ENCODE measurements around the gene OTOP2. TPM values are rescaled to one million over a fixed set of nuclear protein-coding genes. Genes with fewer than 3 reads are reported as not detected.

Gene OTOP2
- total RNA-seq, 1 experiment from 2014 or later = not detected

DNA sequence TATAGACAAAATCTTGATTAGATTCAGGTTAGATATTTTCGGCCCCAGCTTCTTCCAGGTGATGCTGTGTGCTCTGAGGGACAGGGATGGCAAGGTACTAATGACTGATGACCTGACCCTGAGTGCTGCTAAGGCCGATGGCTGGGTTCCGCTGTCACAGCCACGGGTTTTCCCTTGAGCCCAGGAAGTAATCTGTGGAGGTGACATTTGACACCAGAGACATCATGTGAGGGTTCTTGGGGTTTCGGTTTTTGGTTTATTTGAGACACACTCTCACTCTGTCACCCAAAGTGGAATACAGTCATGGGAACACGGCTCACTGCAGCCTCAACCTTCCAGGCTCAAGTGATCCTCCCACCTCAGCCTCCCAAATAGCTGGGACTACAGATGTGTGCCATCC, 21.5 kb downstream of the OTOP2 start:
- no TSS peak for BruUV-seq (replicated peaks)
- Histone ChIP-seq H3K9me3 (ENCODE audit: low read depth, low read length, poor library complexity, severe bottlenecking) (no peaks in the 10 kb centered on the region), H3K27ac (ENCODE audit: low read depth, low read length, poor library complexity, severe bottlenecking) (no peak overlapping the region), H3K27me3 (replicated peaks; ENCODE audit: insufficient read depth, low read depth, low read length, poor library complexity) (peaks cover 87% of the 10 kb centered on the region), H3K4me3 (ENCODE audit: low read depth, low read length, poor library complexity, severe bottlenecking) (no peak overlapping the region), H3K36me3 (ENCODE audit: insufficient read depth, low read length, poor library complexity, severe bottlenecking) (no peaks in the 10 kb centered on the region), H3K4me1 (ENCODE audit: insufficient read depth, low read length, poor library complexity, severe bottlenecking) (no peaks in the 10 kb centered on the region)
- CTCF ChIA-PET = no interaction called here
- intact Hi-C loops (cut with micrococcal nuclease; ENCODE audit: unreplicated experiment) = no loop called here
- POLR2A ChIA-PET (ENCODE audit: low non-redundant PET) = no interaction called here
- no peak for DNase-seq (ENCODE audit: low spot score)
- TF ChIP-seq, protein P1, sequence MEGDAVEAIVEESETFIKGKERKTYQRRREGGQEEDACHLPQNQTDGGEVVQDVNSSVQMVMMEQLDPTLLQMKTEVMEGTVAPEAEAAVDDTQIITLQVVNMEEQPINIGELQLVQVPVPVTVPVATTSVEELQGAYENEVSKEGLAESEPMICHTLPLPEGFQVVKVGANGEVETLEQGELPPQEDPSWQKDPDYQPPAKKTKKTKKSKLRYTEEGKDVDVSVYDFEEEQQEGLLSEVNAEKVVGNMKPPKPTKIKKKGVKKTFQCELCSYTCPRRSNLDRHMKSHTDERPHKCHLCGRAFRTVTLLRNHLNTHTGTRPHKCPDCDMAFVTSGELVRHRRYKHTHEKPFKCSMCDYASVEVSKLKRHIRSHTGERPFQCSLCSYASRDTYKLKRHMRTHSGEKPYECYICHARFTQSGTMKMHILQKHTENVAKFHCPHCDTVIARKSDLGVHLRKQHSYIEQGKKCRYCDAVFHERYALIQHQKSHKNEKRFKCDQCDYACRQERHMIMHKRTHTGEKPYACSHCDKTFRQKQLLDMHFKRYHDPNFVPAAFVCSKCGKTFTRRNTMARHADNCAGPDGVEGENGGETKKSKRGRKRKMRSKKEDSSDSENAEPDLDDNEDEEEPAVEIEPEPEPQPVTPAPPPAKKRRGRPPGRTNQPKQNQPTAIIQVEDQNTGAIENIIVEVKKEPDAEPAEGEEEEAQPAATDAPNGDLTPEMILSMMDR (conservative IDR thresholded peaks at IDR 0.05; ENCODE audit: low read depth, low read length) = no peak
- TF ChIP-seq EZH2 (IDR thresholded peaks at IDR 0.05; ENCODE audit: borderline replicate concordance, low read depth, low read length, poor library complexity, severe bottlenecking) = no peak

DNA sequence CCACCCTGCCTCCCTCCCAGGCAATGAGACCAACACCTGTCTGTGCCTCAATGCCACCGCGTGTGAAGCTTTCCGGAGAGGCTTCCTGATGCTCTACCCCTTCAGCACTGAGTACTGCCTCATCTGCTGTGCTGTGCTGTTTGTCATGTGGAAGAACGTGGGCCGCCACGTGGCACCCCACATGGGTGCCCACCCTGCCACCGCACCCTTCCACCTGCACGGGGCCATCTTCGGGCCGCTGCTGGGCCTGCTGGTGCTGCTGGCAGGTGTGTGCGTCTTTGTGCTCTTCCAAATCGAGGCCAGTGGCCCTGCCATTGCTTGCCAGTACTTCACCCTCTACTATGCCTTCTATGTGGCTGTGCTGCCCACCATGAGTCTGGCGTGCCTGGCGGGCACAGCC, 22.6 kb downstream of the OTOP2 start:
- TF ChIP-seq, protein P1 (conservative IDR thresholded peaks at IDR 0.05; ENCODE audit: low read depth, low read length) = no peak
- no peak for TF ChIP-seq EZH2 (IDR thresholded peaks at IDR 0.05; ENCODE audit: borderline replicate concordance, low read depth, low read length, poor library complexity, severe bottlenecking)
- H3K27me3 ChIP-seq (replicated peaks; ENCODE audit: insufficient read depth, low read depth, low read length, poor library complexity) = peaks cover 86% of the 10 kb centered on the region
- no peaks in the 10 kb centered on the region for H3K9me3 ChIP-seq (ENCODE audit: low read depth, low read length, poor library complexity, severe bottlenecking)
- no peaks in the 10 kb centered on the region for H3K4me1 ChIP-seq (ENCODE audit: insufficient read depth, low read length, poor library complexity, severe bottlenecking)
- CTCF ChIA-PET = no interaction called here
- no peak overlapping the region for H3K27ac ChIP-seq (ENCODE audit: low read depth, low read length, poor library complexity, severe bottlenecking)
- BruUV-seq (replicated peaks) = no TSS peak
- POLR2A ChIA-PET (ENCODE audit: low non-redundant PET) = no interaction called here
- intact Hi-C loops (cut with micrococcal nuclease; ENCODE audit: unreplicated experiment) = no loop called here
- no peak for DNase-seq (ENCODE audit: low spot score)
- H3K36me3 ChIP-seq (ENCODE audit: insufficient read depth, low read length, poor library complexity, severe bottlenecking) = no peaks in the 10 kb centered on the region
- H3K4me3 ChIP-seq (ENCODE audit: low read depth, low read length, poor library complexity, severe bottlenecking) = no peak overlapping the region

DNA sequence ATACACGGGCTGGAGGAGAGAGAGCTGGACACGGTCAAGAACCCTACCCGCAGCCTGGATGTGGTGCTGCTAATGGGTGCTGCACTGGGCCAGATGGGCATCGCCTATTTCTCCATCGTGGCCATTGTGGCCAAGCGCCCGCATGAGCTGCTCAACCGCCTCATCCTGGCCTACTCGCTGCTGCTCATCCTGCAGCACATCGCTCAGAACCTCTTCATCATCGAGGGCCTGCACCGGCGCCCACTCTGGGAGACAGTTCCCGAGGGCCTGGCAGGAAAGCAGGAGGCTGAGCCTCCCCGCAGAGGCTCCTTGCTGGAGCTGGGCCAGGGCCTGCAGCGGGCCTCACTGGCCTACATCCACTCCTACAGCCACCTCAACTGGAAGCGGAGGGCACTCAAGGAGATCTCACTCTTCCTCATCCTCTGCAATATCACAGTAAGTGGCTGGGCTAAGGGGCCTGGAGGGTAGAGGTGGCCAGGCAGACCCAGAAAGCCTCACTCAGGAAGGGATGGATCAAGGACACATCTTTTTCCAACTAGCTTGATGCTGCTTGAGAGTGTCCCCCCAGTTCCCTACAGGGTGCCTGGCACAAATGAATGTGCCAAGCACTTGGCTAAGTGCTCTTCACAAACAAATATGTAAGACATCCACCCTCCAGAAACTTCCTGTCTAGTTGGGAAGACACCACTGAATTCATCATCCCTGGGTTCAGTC, 23.1 kb downstream of the OTOP2 start:
- no peak for TF ChIP-seq EZH2 (IDR thresholded peaks at IDR 0.05; ENCODE audit: borderline replicate concordance, low read depth, low read length, poor library complexity, severe bottlenecking)
- TF ChIP-seq, protein P1 (conservative IDR thresholded peaks at IDR 0.05; ENCODE audit: low read depth, low read length) = no peak
- POLR2A ChIA-PET (ENCODE audit: low non-redundant PET) = no interaction called here
- CTCF ChIA-PET = no interaction called here
- Histone ChIP-seq H3K27me3 (replicated peaks; ENCODE audit: insufficient read depth, low read depth, low read length, poor library complexity) (peaks cover 86% of the 10 kb centered on the region), H3K27ac (ENCODE audit: low read depth, low read length, poor library complexity, severe bottlenecking) (no peak overlapping the region), H3K36me3 (ENCODE audit: insufficient read depth, low read length, poor library complexity, severe bottlenecking) (no peaks in the 10 kb centered on the region), H3K9me3 (ENCODE audit: low read depth, low read length, poor library complexity, severe bottlenecking) (no peaks in the 10 kb centered on the region), H3K4me3 (ENCODE audit: low read depth, low read length, poor library complexity, severe bottlenecking) (no peak overlapping the region), H3K4me1 (ENCODE audit: insufficient read depth, low read length, poor library complexity, severe bottlenecking) (no peaks in the 10 kb centered on the region)
- no peak for DNase-seq (ENCODE audit: low spot score)
- intact Hi-C loops (cut with micrococcal nuclease; ENCODE audit: unreplicated experiment) = no loop called here
- BruUV-seq (replicated peaks) = no TSS peak

Data from A673 (cell line).